ENCODE results near the gene TXNIP. TPM values are rescaled to one million over a fixed set of nuclear protein-coding genes. Genes with fewer than 3 reads are reported as not detected.

The TXNIP gene
- total and polyA plus RNA-seq, 12 donors: 202 to 2,069 (median 743) TPM

DNA sequence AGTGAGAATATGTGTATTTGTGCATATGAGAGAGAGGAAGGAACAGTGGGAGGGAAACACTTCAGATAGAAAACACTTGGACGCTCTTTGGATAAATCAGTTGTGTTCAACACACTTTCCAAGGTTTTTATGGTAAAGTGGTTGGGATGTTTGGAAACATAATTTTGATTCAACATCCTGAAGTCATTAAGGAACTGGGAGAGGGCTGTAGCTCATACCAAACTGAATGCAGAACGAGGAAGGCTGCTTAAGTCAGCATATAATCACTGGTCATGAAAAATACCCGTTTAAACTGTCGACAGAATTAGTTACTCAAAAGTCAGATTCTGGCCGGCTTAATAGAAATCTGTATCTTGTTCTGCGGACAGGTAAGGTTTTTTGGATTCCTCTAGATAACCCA lies 53.5 kb downstream of the TXNIP start:
- H3K27me3 ChIP-seq: no peaks in the 10 kb centered on the region
- no peaks in the 10 kb centered on the region for H3K9me3 ChIP-seq (replicated peaks in 1 of 3)
- TF ChIP-seq, protein P1, sequence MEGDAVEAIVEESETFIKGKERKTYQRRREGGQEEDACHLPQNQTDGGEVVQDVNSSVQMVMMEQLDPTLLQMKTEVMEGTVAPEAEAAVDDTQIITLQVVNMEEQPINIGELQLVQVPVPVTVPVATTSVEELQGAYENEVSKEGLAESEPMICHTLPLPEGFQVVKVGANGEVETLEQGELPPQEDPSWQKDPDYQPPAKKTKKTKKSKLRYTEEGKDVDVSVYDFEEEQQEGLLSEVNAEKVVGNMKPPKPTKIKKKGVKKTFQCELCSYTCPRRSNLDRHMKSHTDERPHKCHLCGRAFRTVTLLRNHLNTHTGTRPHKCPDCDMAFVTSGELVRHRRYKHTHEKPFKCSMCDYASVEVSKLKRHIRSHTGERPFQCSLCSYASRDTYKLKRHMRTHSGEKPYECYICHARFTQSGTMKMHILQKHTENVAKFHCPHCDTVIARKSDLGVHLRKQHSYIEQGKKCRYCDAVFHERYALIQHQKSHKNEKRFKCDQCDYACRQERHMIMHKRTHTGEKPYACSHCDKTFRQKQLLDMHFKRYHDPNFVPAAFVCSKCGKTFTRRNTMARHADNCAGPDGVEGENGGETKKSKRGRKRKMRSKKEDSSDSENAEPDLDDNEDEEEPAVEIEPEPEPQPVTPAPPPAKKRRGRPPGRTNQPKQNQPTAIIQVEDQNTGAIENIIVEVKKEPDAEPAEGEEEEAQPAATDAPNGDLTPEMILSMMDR (IDR thresholded peaks at IDR 0.05): no peak
- TF ChIP-seq POLR2A (IDR thresholded peaks at IDR 0.05): no peak
- DNase-seq: no peak
- no peak overlapping the region for H3K4me3 ChIP-seq
- peaks cover 0 to 37% of the 10 kb centered on the region in 2 donors for H3K36me3 ChIP-seq (replicated peaks in 1 of 2)
- intact Hi-C loops (cut with DNase I): no loop called here
- 89 to 92% (median 90%) methylated on average over 6 of the region's 6 CpGs for WGBS, 4 donors
- no peaks in the 10 kb centered on the region for H3K4me1 ChIP-seq (replicated peaks in 1 of 2)
- no peak overlapping the region for H3K27ac ChIP-seq

Other genes with a start within 250 kb of the TXNIP start
- 10 to 100 TPM in 8 of 9 donors, 1 to 10 TPM in 1; 8.3 to 19.2 (median 13.0) TPM for gene RNF115, start 172.5 kb downstream of the TXNIP start, total RNA-seq
- gene RNF115, start 172.5 kb downstream of the TXNIP start, polyA plus RNA-seq: 10 to 100 TPM in 1 of 3 donors, 1 to 10 TPM in 2; 8.4 to 17.1 (median 9.3) TPM
- gene POLR3C, start 172.4 kb downstream of the TXNIP start, total RNA-seq: 10 to 100 TPM; 15.5 to 28.4 (median 20.8) TPM
- gene POLR3C, start 172.4 kb downstream of the TXNIP start, polyA plus RNA-seq: 10 to 100 TPM; 12.0 to 19.8 (median 16.2) TPM
- 1 to 10 TPM; 1.5 to 6.5 (median 3.4) TPM for gene NUDT17, start 150.9 kb downstream of the TXNIP start, total RNA-seq
- gene NUDT17, start 150.9 kb downstream of the TXNIP start, polyA plus RNA-seq: 1 to 10 TPM; 2.1 to 7.8 (median 3.2) TPM
- gene PIAS3, start 137.5 kb downstream of the TXNIP start, total RNA-seq: 10 to 100 TPM in 8 of 9 donors, 1 to 10 TPM in 1; 7.5 to 34.1 (median 20.8) TPM
- gene PIAS3, start 137.5 kb downstream of the TXNIP start, polyA plus RNA-seq: 10 to 100 TPM; 17.9 to 40.5 (median 26.0) TPM
- 1 to 10 TPM in 3 of 9 donors, under 1 TPM in 5, not detected in 1; 0.37 to 1.3 (median 0.65) TPM for gene ANKRD35, start 110.7 kb downstream of the TXNIP start, total RNA-seq
- 1 to 10 TPM in 2 of 3 donors, under 1 TPM in 1; 0.55 to 2.0 (median 1.2) TPM for gene ANKRD35, start 110.7 kb downstream of the TXNIP start, polyA plus RNA-seq
- gene ITGA10, start 86.5 kb downstream of the TXNIP start, total RNA-seq: 1 to 10 TPM in 7 of 9 donors, under 1 TPM in 2; 0.54 to 2.7 (median 1.4) TPM
- gene ITGA10, start 86.5 kb downstream of the TXNIP start, polyA plus RNA-seq: 1 to 10 TPM in 2 of 3 donors, under 1 TPM in 1; 0.93 to 4.0 (median 3.6) TPM
- 10 to 100 TPM; 24.8 to 44.4 (median 33.0) TPM for gene PEX11B, start 77.9 kb downstream of the TXNIP start, total RNA-seq
- 10 to 100 TPM; 21.2 to 52.9 (median 25.8) TPM for gene PEX11B, start 77.9 kb downstream of the TXNIP start, polyA plus RNA-seq
- 100 to 1,000 TPM in 6 of 9 donors, 10 to 100 TPM in 3; 68.9 to 171 (median 116) TPM for gene RBM8A, start 69.1 kb downstream of the TXNIP start, total RNA-seq
- 100 to 1,000 TPM in 2 of 3 donors, 10 to 100 TPM in 1; 61.5 to 223 (median 102) TPM for gene RBM8A, start 69.1 kb downstream of the TXNIP start, polyA plus RNA-seq
- gene LIX1L, start 38.6 kb downstream of the TXNIP start, total RNA-seq: 10 to 100 TPM; 15.6 to 61.2 (median 40.7) TPM
- 10 to 100 TPM in 2 of 3 donors, 1 to 10 TPM in 1; 9.6 to 27.5 (median 10.4) TPM for gene LIX1L, start 38.6 kb downstream of the TXNIP start, polyA plus RNA-seq
- gene ANKRD34A, start 32.0 kb downstream of the TXNIP start, total RNA-seq: 1 to 10 TPM in 4 of 9 donors, under 1 TPM in 5; 0.24 to 2.5 (median 0.88) TPM
- gene ANKRD34A, start 32.0 kb downstream of the TXNIP start, polyA plus RNA-seq: 1 to 10 TPM in 2 of 3 donors, under 1 TPM in 1; 0.59 to 1.0 (median 1.0) TPM
- gene POLR3GL, start 31.9 kb downstream of the TXNIP start, total RNA-seq: 10 to 100 TPM; 18.4 to 35.2 (median 30.5) TPM
- 10 to 100 TPM; 36.0 to 48.7 (median 44.9) TPM for gene POLR3GL, start 31.9 kb downstream of the TXNIP start, polyA plus RNA-seq
- 1 to 10 TPM in 1 of 9 donors, under 1 TPM in 5, not detected in 3; 0.11 to 1.7 (median 0.35) TPM for gene HJV, start 25.2 kb upstream of the TXNIP start, total RNA-seq
- gene HJV, start 25.2 kb upstream of the TXNIP start, polyA plus RNA-seq: under 1 TPM in 2 of 3 donors, not detected in 1; 0.07 to 0.11 TPM
- 1 to 10 TPM in 7 of 9 donors, under 1 TPM in 2; 0.69 to 2.2 (median 1.3) TPM for gene NBPF10, start 148.2 kb upstream of the TXNIP start, total RNA-seq
- gene NBPF10, start 148.2 kb upstream of the TXNIP start, polyA plus RNA-seq: under 1 TPM; 0.20 to 0.51 (median 0.48) TPM
- gene NOTCH2NLA, start 232.4 kb upstream of the TXNIP start, total RNA-seq: 10 to 100 TPM; 12.0 to 45.8 (median 26.9) TPM
- 10 to 100 TPM in 1 of 3 donors, 1 to 10 TPM in 2; 3.7 to 12.5 (median 5.7) TPM for gene NOTCH2NLA, start 232.4 kb upstream of the TXNIP start, polyA plus RNA-seq